Sigmoid colon (tissue), 3 donors: ENCODE results near the gene TRIP11.

Source experiments
- POLR2A ChIP-seq, 2 donors: fragments of 450-650 bp; IDR thresholded peaks; one replicate each; pipeline ENCODE4 v1.6.1; 2016; ENCODE audit warnings: antibody characterized with exemption in 2 of 2, mild to moderate bottlenecking in 2 of 2, moderate library complexity in 2 of 2
- TF ChIP-seq, protein P1 (sequence below), 4 experiments: fragments of 450-650 bp in 3 of 4; fragments of 200-600 bp in 1 of 4; IDR thresholded peaks; one replicate each; pipeline ENCODE4 v1.5.1; 2016 to 2019; ENCODE audit warnings: antibody characterized with exemption in 4 of 4, mild to moderate bottlenecking in 3 of 4, moderate library complexity in 2 of 4

DNA sequence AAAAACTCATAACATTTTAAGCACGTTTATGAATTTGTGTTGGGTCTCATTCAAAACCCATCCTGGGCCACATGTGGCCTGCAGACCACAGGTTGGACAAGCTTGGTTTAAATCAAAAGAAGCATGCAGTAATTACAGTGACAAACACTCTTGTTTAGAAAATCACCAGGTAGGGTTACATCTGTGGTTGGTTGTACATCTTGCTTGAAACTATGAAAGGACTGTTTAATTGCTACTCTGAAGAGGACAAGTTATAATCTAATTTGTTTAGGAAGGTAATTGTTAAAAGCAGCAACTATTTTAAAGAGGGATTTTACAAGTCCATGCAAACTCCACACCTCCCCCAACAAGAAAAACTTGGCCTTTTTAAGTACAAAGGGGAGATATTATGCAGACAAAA, 4.0 kb downstream of the TRIP11 start:
- TF ChIP-seq, protein P1, sequence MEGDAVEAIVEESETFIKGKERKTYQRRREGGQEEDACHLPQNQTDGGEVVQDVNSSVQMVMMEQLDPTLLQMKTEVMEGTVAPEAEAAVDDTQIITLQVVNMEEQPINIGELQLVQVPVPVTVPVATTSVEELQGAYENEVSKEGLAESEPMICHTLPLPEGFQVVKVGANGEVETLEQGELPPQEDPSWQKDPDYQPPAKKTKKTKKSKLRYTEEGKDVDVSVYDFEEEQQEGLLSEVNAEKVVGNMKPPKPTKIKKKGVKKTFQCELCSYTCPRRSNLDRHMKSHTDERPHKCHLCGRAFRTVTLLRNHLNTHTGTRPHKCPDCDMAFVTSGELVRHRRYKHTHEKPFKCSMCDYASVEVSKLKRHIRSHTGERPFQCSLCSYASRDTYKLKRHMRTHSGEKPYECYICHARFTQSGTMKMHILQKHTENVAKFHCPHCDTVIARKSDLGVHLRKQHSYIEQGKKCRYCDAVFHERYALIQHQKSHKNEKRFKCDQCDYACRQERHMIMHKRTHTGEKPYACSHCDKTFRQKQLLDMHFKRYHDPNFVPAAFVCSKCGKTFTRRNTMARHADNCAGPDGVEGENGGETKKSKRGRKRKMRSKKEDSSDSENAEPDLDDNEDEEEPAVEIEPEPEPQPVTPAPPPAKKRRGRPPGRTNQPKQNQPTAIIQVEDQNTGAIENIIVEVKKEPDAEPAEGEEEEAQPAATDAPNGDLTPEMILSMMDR (IDR thresholded peaks at IDR 0.05): no peak
- no peak for TF ChIP-seq POLR2A (IDR thresholded peaks at IDR 0.05)
